Parathyroid adenoma (tissue), 2 donors: ENCODE data around the gene SRRM1.

Experiments
- H2AFZ ChIP-seq: fragments of 300-600 bp; sonication (generic); one replicate; pipeline ENCODE4 v1.7.0; 2017; ENCODE audit warnings: antibody characterized with exemption, mild to moderate bottlenecking
- H3K27ac ChIP-seq: fragments of 300-600 bp; sonication (generic); one replicate; pipeline ENCODE4 v1.7.0; 2017
- H3K27me3 ChIP-seq: fragments of 300-600 bp; sonication (generic); one replicate; pipeline ENCODE4 v1.7.0; 2017; ENCODE audit warnings: low read length; ENCODE audit not compliant: control insufficient read depth, insufficient read depth
- H3K36me3 ChIP-seq: fragments of 300-600 bp; sonication (generic); one replicate; pipeline ENCODE4 v1.7.0; 2017; ENCODE audit warnings: low read length; ENCODE audit not compliant: control insufficient read depth, insufficient read depth
- H3K4me1 ChIP-seq: fragments of 300-600 bp; sonication (generic); one replicate; pipeline ENCODE4 v1.7.0; 2017; ENCODE audit warnings: control low read depth
- H3K4me2 ChIP-seq: fragments of 300-600 bp; sonication (generic); one replicate; pipeline ENCODE4 v1.7.0; 2017; ENCODE audit warnings: low read length
- H3K4me3 ChIP-seq: fragments of 300-600 bp; sonication (generic); one replicate; pipeline ENCODE4 v1.7.0; 2017; ENCODE audit warnings: low read depth, low read length
- H3K79me2 ChIP-seq: fragments of 300-600 bp; sonication (generic); one replicate; pipeline ENCODE4 v1.7.0; 2017; ENCODE audit warnings: control low read depth
- H3K9ac ChIP-seq: fragments of 300-600 bp; sonication (generic); one replicate; pipeline ENCODE4 v1.7.0; 2017; ENCODE audit warnings: mild to moderate bottlenecking
- H3K9me3 ChIP-seq: fragments of 300-600 bp; sonication (generic); one replicate; pipeline ENCODE4 v1.7.0; 2017; ENCODE audit warnings: low read length; ENCODE audit not compliant: control insufficient read depth
- CTCF ChIP-seq: fragments of 300-600 bp; sonication (generic); IDR thresholded peaks from one replicate; pipeline ENCODE4 v1.7.0; 2017; ENCODE audit warnings: antibody characterized with exemption, mild to moderate bottlenecking
- donor health status: primary hyperparathyroidism.

Gene SRRM1

GRCh38 chr1:24600551-24600950, 42.6 kb upstream of the SRRM1 start:
- no peaks in the 10 kb centered on the region for H3K79me2 ChIP-seq
- no peaks in the 10 kb centered on the region for H3K27me3 ChIP-seq
- no peak overlapping the region for H2AFZ ChIP-seq
- no peak overlapping the region for H3K27ac ChIP-seq
- H3K4me3 ChIP-seq, result no peak overlapping the region
- no peak overlapping the region for H3K9ac ChIP-seq
- no peaks in the 10 kb centered on the region for H3K9me3 ChIP-seq
- no peak for TF ChIP-seq CTCF
- no peak overlapping the region for H3K4me2 ChIP-seq
- no peaks in the 10 kb centered on the region for H3K36me3 ChIP-seq
- no peaks in the 10 kb centered on the region for H3K4me1 ChIP-seq

- Histone ChIP-seq H3K27ac (no peak overlapping the region), H3K4me2 (no peak overlapping the region), H2AFZ (no peak overlapping the region), H3K79me2 (no peaks in the 10 kb centered on the region), H3K4me3 (no peak overlapping the region), H3K9ac (no peak overlapping the region), H3K9me3 (no peaks in the 10 kb centered on the region), H3K27me3 (no peaks in the 10 kb centered on the region), H3K36me3 (no peaks in the 10 kb centered on the region), H3K4me1 (no peaks in the 10 kb centered on the region)
- no peak for TF ChIP-seq CTCF
These were observed 37.4 kb upstream of the SRRM1 start for GRCh38 chr1:24605534-24606295.

GRCh38 chr1:24606296-24606605, 36.9 kb upstream of the SRRM1 start:
- TF ChIP-seq CTCF, result no peak
- no peaks in the 10 kb centered on the region for H3K9me3 ChIP-seq
- no peak overlapping the region for H3K27ac ChIP-seq
- no peaks in the 10 kb centered on the region for H3K79me2 ChIP-seq
- no peaks in the 10 kb centered on the region for H3K4me1 ChIP-seq
- H3K4me2 ChIP-seq, result no peak overlapping the region
- H3K4me3 ChIP-seq, result no peak overlapping the region
- H3K9ac ChIP-seq, result no peak overlapping the region
- H3K27me3 ChIP-seq, result no peaks in the 10 kb centered on the region
- no peak overlapping the region for H2AFZ ChIP-seq
- H3K36me3 ChIP-seq, result no peaks in the 10 kb centered on the region

GRCh38 chr1:24606621-24607020, 36.5 kb upstream of the SRRM1 start:
- no peaks in the 10 kb centered on the region for H3K4me1 ChIP-seq
- H2AFZ ChIP-seq, result no peak overlapping the region
- H3K4me3 ChIP-seq, result no peak overlapping the region
- H3K27me3 ChIP-seq, result no peaks in the 10 kb centered on the region
- no peak for TF ChIP-seq CTCF
- no peak overlapping the region for H3K27ac ChIP-seq
- no peak overlapping the region for H3K4me2 ChIP-seq
- H3K9me3 ChIP-seq, result no peaks in the 10 kb centered on the region
- no peaks in the 10 kb centered on the region for H3K36me3 ChIP-seq
- no peaks in the 10 kb centered on the region for H3K79me2 ChIP-seq
- no peak overlapping the region for H3K9ac ChIP-seq

- Histone ChIP-seq H3K4me2 (no peak overlapping the region), H3K4me1 (no peaks in the 10 kb centered on the region), H3K9me3 (no peaks in the 10 kb centered on the region), H2AFZ (no peak overlapping the region), H3K9ac (no peak overlapping the region), H3K27me3 (no peaks in the 10 kb centered on the region), H3K79me2 (no peaks in the 10 kb centered on the region), H3K4me3 (no peak overlapping the region), H3K27ac (no peak overlapping the region), H3K36me3 (no peaks in the 10 kb centered on the region)
- no peak for TF ChIP-seq CTCF
These were observed 33.1 kb upstream of the SRRM1 start for GRCh38 chr1:24609949-24610517.
